Liver (tissue), 3 donors: ENCODE measurements around the gene SHISA4.

ENCODE experiments used
- ATF3 ChIP-seq: IDR thresholded peaks from 2 replicates; pipeline ENCODE4 v1.6.1; 2016; ENCODE audit warnings: antibody characterized with exemption
- CTCF ChIP-seq: fragments of 150-350 bp; IDR thresholded peaks from 2 replicates; pipeline ENCODE4 v1.5.1; 2017; ENCODE audit warnings: improper control_type of control experiment, low read depth, low read length; ENCODE audit not compliant: missing input control
- EGR1 ChIP-seq, 2 donors: IDR thresholded peaks; 2 replicates each; pipeline ENCODE4 v1.6.1; 2016 to 2018; ENCODE audit warnings: antibody characterized with exemption in 2 of 2, low read depth in 2 of 2
- HNF4G ChIP-seq: IDR thresholded peaks from 2 replicates; pipeline ENCODE4 v1.6.1; 2016; ENCODE audit warnings: antibody characterized with exemption
- JUND ChIP-seq, 2 donors: IDR thresholded peaks; 2 replicates each; pipeline ENCODE4 v1.6.1; 2016; ENCODE audit warnings: antibody characterized with exemption in 2 of 2
- MAX ChIP-seq: IDR thresholded peaks from 2 replicates; pipeline ENCODE4 v1.6.1; 2016; ENCODE audit warnings: antibody characterized with exemption
- RAD21 ChIP-seq, 2 donors: IDR thresholded peaks; 2 replicates each; pipeline ENCODE4 v1.6.1; 2016; ENCODE audit warnings: antibody characterized with exemption in 2 of 2, mild to moderate bottlenecking in 2 of 2
- REST ChIP-seq: IDR thresholded peaks from 2 replicates; pipeline ENCODE4 v1.6.1; 2016; ENCODE audit warnings: antibody characterized with exemption, mild to moderate bottlenecking
- RXRA ChIP-seq, 2 donors: IDR thresholded peaks; 2 replicates each; pipeline ENCODE4 v1.6.1; 2017 to 2018; ENCODE audit warnings: antibody characterized with exemption in 2 of 2, mild to moderate bottlenecking in 1 of 2
- SP1 ChIP-seq: IDR thresholded peaks from 2 replicates; pipeline ENCODE4 v1.6.1; 2018; ENCODE audit warnings: antibody characterized with exemption, mild to moderate bottlenecking
- TAF1 ChIP-seq: conservative IDR thresholded peaks from 2 replicates; pipeline ENCODE4 v1.6.1; 2016; ENCODE audit warnings: antibody characterized with exemption, mild to moderate bottlenecking
- YY1 ChIP-seq: IDR thresholded peaks from 2 replicates; pipeline ENCODE4 v1.6.1; 2016; ENCODE audit warnings: antibody characterized with exemption, mild to moderate bottlenecking
- ZBTB33 ChIP-seq: IDR thresholded peaks from 2 replicates; pipeline ENCODE4 v1.6.1; 2016; ENCODE audit warnings: antibody characterized with exemption
- donor health status: healthy.
- donor health status: healthy.

GRCh38 chr1:201899683-201900429, 11.2 kb downstream of the SHISA4 start:
- TF ChIP-seq CTCF = no peak
- TF ChIP-seq REST = no peak
- TF ChIP-seq RAD21 (IDR thresholded peaks at IDR 0.05) = no peak
- no peak for TF ChIP-seq YY1
- no peak for TF ChIP-seq ATF3
- TF ChIP-seq HNF4G = no peak
- no peak for TF ChIP-seq ZBTB33
- TF ChIP-seq JUND (IDR thresholded peaks at IDR 0.05) = no peak
- TF ChIP-seq SP1 = no peak
- TF ChIP-seq TAF1 = no peak
- no peak for TF ChIP-seq MAX
- TF ChIP-seq RXRA (IDR thresholded peaks at IDR 0.05) = no peak
- no peak for TF ChIP-seq EGR1 (IDR thresholded peaks at IDR 0.05; ENCODE audit: low read depth in 2 of 2)
